Activated T-helper 2 cell treated with anti-CD3 and anti-CD28 coated beads, Interferon-gamma antibody, Interleukin-2, Interleukin-4, amounts not matched to agents 10 μg/mL and 5 μg/mL and 100 μg/mL, durations not matched to agents 14 hours and 24 hours and 36 hours (primary cell): ENCODE results near the gene LRRC43. TPM values are rescaled to one million over a fixed set of nuclear protein-coding genes. Genes with fewer than 3 reads are reported as not detected.

Experiments
- total RNA-seq: library from RNA; stranded (reverse); gene quantifications from 2 replicates; pipeline ENCODE4 v1.2.3, GENCODE V29; 2022

LRRC43 gene
- total RNA-seq, 1 donor from 2014 or later: 1.0 TPM

Other genes starting within 250 kb of the LRRC43 start
- 11.4 and 12.5 TPM in 2 replicates for gene BCL7A, start 161.2 kb upstream of the LRRC43 start, total RNA-seq
- 36.7 and 41.4 TPM in 2 replicates for gene MLXIP, start 104.4 kb upstream of the LRRC43 start, total RNA-seq
- gene IL31, start 8.9 kb upstream of the LRRC43 start, total RNA-seq: 54.3 and 55.9 TPM in 2 replicates
- gene B3GNT4, start 20.6 kb downstream of the LRRC43 start, total RNA-seq: 1.0 and 1.6 TPM in 2 replicates
- gene DIABLO, start 42.9 kb downstream of the LRRC43 start, total RNA-seq: 54.7 and 56.5 TPM in 2 replicates
- 25.3 and 26.8 TPM in 2 replicates for gene VPS33A, start 83.4 kb downstream of the LRRC43 start, total RNA-seq
- 59.9 and 66.2 TPM in 2 replicates for gene CLIP1, start 239.5 kb downstream of the LRRC43 start, total RNA-seq